GM18508 (cell line): ENCODE measurements around the gene HOXC11.

Source experiments
- ATAC-seq: cut with Tn5 transposase; IDR thresholded peaks from one replicate; pipeline ENCODE4 v1.9.1; 2021; ENCODE audit warnings: moderate number of reproducible peaks; ENCODE audit not compliant: insufficient read depth, unreplicated experiment

HOXC11 gene

GRCh38 chr12:53972722-53973235 lies at the start of gene HOXC11:
HOXC11 (plus strand) TSS chr12:53973126; CDS start chr12:53973242, 116 bp downstream.
- no peak for ATAC-seq

GRCh38 chr12:53924521-53925405 lies 48.2 kb upstream of the HOXC11 start:
- ATAC-seq, result no peak

GRCh38 chr12:53927220-53928029 lies 45.5 kb upstream of the HOXC11 start:
- ATAC-seq, result no peak

DNA sequence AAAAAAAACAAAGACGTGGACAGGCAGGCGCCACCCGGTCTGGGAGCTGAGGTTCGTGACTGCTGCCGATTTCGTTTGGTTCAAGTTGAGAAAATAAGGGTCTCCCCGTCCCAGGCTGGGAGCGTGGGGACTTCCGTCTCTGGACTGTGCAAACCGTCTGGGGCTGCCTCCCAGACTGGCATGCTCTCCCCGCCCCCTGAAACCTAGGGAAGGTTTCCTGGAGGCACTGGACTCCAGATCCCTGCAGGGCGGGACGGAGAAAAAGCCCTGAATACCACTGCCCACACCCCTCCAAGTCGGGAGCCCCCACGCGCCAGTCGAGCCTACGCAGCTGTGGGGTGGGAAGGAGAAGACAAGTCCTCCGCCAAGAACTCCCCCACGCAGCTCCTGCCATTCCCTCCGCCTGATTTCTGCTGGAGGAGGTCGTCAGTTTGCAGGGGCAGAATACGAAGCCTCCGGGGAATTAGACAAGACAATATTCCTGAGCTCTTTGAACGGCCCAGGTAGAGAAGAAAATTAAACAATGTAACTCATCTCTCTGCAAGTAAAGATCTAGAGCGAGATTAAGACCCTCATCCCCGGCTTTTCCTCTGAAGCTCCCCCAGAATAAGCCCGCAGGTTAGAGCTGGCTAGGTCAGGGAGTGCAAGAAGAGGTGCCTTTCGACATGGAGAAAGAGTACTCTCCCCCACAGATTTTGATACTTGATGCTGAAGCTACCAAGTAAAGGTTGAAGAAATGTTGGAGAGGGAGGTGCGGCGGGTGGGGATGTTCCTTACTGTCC lies 44.7 kb upstream of the HOXC11 start:
- no peak for ATAC-seq

GRCh38 chr12:53929527-53929926 lies 43.4 kb upstream of the HOXC11 start:
- ATAC-seq, result no peak

- no peak for ATAC-seq
Observed at GRCh38 chr12:53930591-53931255, 42.2 kb upstream of the HOXC11 start.

GRCh38 chr12:53931844-53932581 lies 40.9 kb upstream of the HOXC11 start:
- ATAC-seq, result no peak

DNA sequence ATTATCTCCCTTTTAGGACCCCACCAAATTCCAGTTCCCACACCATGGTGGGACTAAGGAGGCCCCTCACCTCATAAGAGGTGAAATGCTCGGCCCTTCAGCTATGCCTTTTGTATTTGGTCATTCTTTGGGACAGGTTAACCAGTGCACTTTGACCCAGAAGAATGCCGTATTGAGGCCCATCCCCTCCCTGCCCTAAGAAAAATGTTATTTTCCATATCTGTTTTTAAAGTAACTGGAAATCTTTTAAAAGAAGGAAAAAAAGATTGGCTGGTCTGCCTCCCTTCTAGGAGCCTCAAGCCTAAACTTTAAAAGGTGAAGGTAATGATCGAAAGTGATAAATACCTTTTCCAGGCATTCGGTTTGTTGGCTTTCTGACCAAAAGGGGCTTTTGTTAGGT lies 40.0 kb upstream of the HOXC11 start:
- ATAC-seq, result no peak

DNA sequence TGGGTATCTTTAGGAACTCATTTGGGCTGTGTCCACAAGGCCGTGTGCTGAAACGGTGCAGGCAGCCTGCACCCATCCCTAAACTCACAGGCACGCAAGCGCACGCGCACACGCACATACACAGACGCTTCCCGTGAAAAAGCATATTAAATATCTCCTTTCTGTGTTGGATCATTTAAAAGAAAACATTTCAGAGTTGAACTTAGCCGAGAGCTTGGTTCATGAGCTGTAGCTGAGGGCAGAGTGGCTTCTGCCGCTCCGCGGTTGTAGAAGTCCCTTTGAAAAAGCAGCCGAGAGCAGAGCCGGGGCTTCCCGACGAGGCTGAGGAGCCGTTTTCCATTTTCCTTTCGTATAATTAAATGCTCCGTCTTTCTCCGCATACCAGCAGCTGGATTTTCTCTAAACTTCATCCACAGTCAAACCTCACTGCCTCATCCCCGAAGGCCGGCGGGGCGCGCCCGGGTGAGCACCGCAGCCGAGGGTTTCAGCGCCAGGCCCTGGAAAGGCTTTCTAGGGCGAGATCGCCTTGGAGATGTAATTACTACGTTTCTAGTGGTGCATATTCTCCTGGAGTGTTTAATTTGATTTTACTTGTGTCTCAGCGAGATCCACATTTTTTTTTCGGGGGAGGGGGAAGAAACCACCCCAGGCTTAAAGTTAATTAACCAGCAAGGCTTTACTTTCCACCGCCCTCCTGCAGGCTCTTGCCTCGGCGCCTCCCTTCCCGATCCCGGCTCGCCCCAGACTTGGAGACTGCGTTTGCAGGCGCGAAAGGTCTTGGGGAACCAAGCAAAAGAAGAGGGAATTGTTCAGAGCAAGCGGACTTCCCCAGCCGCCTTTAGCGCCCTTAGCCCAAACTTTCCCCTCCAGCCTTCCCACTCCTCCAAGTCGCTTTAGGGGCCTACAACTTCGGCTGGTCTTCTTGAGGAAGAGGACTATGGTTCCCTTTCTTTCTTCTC lies 37.3 kb upstream of the HOXC11 start:
- no peak for ATAC-seq

DNA sequence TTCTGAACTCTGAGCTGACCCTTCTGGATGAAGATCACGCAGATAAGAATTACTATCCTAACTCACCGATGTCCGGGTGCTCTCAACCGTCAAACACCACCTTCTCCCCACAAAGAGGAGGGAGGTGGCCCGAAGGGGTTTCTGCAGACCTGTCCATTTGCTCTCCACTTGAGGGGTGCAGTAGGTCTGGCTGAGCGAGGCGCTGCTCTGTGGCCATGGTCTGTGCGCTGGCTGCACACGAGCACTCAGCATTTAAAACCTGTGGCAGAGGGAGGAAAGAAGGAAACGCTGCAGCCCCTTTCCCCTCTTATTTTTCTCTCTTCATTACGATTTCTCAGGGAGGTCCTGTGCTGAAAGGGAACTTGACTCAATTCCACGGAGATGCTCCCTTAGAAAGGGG lies 35.8 kb upstream of the HOXC11 start:
- no peak for ATAC-seq

DNA sequence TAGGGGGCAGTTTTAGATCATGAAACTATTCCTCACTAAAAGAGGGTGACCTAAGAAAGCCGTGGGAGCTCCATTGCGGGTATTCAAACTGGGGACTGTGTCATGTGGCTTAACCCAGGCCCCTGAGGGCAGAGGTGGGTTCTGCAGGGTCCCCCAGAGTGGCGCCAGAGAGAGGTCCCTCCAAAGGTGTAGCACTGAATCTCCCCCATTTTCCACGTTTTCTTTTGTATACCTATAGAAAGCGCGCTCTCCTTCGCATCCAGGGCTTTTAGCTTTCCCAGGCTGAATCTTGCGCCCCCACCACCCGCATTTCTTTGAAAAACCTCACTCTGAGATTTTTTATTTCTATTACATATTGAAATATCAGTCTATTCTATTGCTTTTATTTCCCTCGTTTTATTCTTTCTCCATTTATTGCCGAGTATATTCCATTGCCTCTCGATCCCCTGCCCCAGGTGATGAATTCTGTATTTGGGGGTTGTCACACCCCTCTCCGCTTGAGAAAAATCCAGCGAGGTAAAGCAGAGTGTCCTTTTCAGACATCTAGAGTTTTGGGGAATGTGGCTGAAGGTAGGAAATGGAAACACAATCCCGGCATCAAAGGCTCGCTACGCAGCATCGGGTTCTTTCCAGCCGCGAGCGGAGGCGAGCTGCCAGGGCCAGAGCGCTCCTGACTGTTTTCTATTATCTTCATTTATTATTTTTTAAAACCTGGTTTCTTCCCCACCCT lies 35.2 kb upstream of the HOXC11 start:
- no peak for ATAC-seq

DNA sequence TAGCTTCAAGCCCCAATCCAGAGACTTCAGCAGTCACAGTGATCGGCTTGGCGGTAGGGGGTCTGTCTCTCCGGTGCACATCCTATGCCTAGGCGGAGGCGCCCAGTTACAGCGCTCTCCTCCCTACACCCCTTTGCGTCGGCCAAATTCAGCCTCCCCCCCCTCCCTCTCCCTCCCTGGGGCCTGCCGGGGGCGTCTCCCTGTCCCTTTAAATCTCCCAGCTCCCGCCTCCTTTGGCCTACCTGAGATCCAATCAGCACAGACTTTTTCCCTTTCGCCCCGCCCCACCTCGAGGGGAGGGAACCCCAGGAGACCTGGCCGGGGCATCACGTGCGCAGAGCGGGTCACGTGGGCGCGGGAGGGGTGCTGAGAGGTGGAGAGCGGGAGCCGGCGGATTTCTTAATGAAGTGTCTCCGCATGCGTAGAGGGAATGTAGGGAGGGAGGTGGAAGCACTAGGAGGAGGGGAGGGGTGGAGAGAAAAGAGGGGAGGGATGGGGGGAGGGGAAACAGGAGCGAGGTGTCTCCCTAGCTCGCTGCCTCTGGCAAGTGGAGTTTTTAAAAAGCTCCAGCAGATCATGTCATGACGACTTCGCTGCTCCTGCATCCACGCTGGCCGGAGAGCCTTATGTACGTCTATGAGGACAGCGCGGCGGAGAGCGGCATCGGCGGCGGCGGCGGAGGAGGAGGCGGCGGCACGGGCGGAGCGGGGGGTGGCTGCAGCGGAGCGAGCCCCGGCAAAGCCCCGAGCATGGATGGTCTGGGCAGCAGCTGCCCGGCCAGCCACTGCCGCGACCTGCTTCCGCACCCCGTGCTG lies 34.4 kb upstream of the HOXC11 start, which contains the start of gene HOXC13:
Gene HOXC13 (plus strand): TSS at position 506 of the 815 bp plus-strand sequence. CDS start 76 bp downstream, at position 582.
- no peak for ATAC-seq

GRCh38 chr12:53939141-53940108 lies 33.5 kb upstream of the HOXC11 start:
- no peak for ATAC-seq

- no peak for ATAC-seq
Observed at GRCh38 chr12:53940443-53941014, 32.4 kb upstream of the HOXC11 start.

GRCh38 chr12:53941187-53941586 lies 31.7 kb upstream of the HOXC11 start:
- no peak for ATAC-seq
